Endothelial cell of umbilical vein (primary cell): Measurements from ENCODE around the gene FAM229A. TPM values are rescaled to one million over a fixed set of nuclear protein-coding genes. Genes with fewer than 3 reads are reported as not detected.
"Not testable (repeated sequence)": the region's sequence is repeated elsewhere in the genome, so short reads cannot be mapped to it uniquely, and the experiment has no call there.

Experiments used
- BruUV-seq: library from RNA; stranded (reverse); fragments of 400-500 nt; replicated peaks from 2 replicates; lab custom pipeline; 2021; lab: Mats Ljungman, UMichigan
- CTCF ChIA-PET: fragments of 300-600, 350-600 bp; sonication (Branson Sonifier 250); formaldehyde crosslinking; loops from one replicate; lab custom pipeline; 2021; ENCODE audit warnings: antibody characterized with exemption, inconsistent platforms; lab: Charles Lee
- POLR2A ChIA-PET: fragments of 300-600, 350-600 bp; sonication (Branson Sonifier 250); formaldehyde crosslinking; loops from one replicate; lab custom pipeline; 2021; ENCODE audit warnings: antibody characterized with exemption, inconsistent platforms; lab: Charles Lee
- DNase-seq: peaks from one replicate; pipeline ENCODE4 v3.0.0-alpha.2; 2011; ENCODE audit warnings: low read depth, low spot score
- FAIRE-seq: peaks from 2 replicates; lab custom pipeline; 2011; peaks lifted over from hg19 to GRCh38; lab: Jason Lieb, UNC
- H2AFZ ChIP-seq: 2 replicates; pipeline ENCODE4 v1.6.0; 2012; ENCODE audit warnings: low read depth, low read length, control low read depth, inconsistent platforms
- H3K27ac ChIP-seq: 2 replicates; pipeline ENCODE4 v1.5.1; 2011; ENCODE audit warnings: low read depth, mild to moderate bottlenecking, control low read depth, low read length, moderate library complexity; ENCODE audit not compliant: insufficient read depth
- H3K27me3 ChIP-seq, 2 experiments: 2 replicates each; pipeline versions ENCODE4 v1.6.0 to v1.6.1; 2011; ENCODE audit warnings: low read length in 2 of 2, mixed read lengths in 1 of 2; ENCODE audit not compliant: control insufficient read depth in 2 of 2, insufficient read depth in 2 of 2
- H3K36me3 ChIP-seq, 2 experiments: 2 replicates in 1 of 2; 3 replicates in 1 of 2; pipeline ENCODE4 v1.5.1; 2011; ENCODE audit warnings: low read length in 2 of 2, mild to moderate bottlenecking in 1 of 2, moderate library complexity in 1 of 2; ENCODE audit not compliant: control insufficient read depth in 2 of 2, insufficient read depth in 2 of 2; ENCODE audit errors: extremely low read depth in 1 of 2
- H3K4me1 ChIP-seq: 3 replicates; pipeline ENCODE4 v1.5.1; 2011; ENCODE audit warnings: mild to moderate bottlenecking, low read length; ENCODE audit not compliant: control insufficient read depth, insufficient read depth; ENCODE audit errors: extremely low read depth
- H3K4me2 ChIP-seq: 2 replicates; pipeline ENCODE4 v1.6.1; 2011; ENCODE audit warnings: low read length, control low read depth, mixed read lengths; ENCODE audit not compliant: insufficient read depth
- H3K4me3 ChIP-seq, 3 experiments: fragments of 200-600 bp in 1 of 3; sonication (generic), shearing (Covaris generic) in 1 of 3; replicated peaks in 1 of 3; 2 replicates each; pipeline ENCODE4 v1.5.1; 2011 to 2016; ENCODE audit warnings: control low read depth in 3 of 3, low read length in 3 of 3, mild to moderate bottlenecking in 2 of 3, inconsistent platforms in 1 of 3, low read depth in 1 of 3, moderate library complexity in 1 of 3; ENCODE audit not compliant: insufficient read depth in 1 of 3
- H3K79me2 ChIP-seq: 2 replicates; pipeline ENCODE4 v1.6.0; 2012; ENCODE audit warnings: low read length, inconsistent platforms; ENCODE audit not compliant: control insufficient read depth, insufficient read depth
- H3K9ac ChIP-seq: replicated peaks from 2 replicates; pipeline ENCODE3; 2011; ENCODE audit warnings: low read length, control low read depth; ENCODE audit not compliant: insufficient read depth; ENCODE audit errors: extremely low read depth
- H3K9me1 ChIP-seq: replicated peaks from 3 replicates; pipeline ENCODE4 v1.6.0; 2011; ENCODE audit warnings: mild to moderate bottlenecking, low read length; ENCODE audit not compliant: control insufficient read depth, insufficient read depth; ENCODE audit errors: extremely low read depth
- H3K9me3 ChIP-seq: replicated peaks from 2 replicates; pipeline ENCODE4 v1.5.1; 2012; ENCODE audit warnings: low read length, inconsistent platforms; ENCODE audit not compliant: control insufficient read depth, insufficient read depth
- H4K20me1 ChIP-seq: replicated peaks from 2 replicates; pipeline ENCODE3; 2011; ENCODE audit warnings: mild to moderate bottlenecking, low read length; ENCODE audit not compliant: control insufficient read depth, insufficient read depth; ENCODE audit errors: extremely low read depth
- CTCF ChIP-seq, 2 donors: IDR thresholded peaks; 1 replicate in 1 of 2; 2 replicates in 1 of 2; pipeline ENCODE4 v1.5.1; 2011; ENCODE audit warnings: low read length in 2 of 2, mild to moderate bottlenecking in 2 of 2, moderate library complexity in 2 of 2, control low read depth in 1 of 2, inconsistent platforms in 1 of 2, low read depth in 1 of 2; ENCODE audit not compliant: insufficient read depth in 1 of 2; ENCODE audit errors: extremely low read depth in 1 of 2
- EZH2 ChIP-seq: IDR thresholded peaks from 2 replicates; pipeline ENCODE4 v1.6.1; 2012; ENCODE audit warnings: borderline replicate concordance, low read depth, mild to moderate bottlenecking, moderate library complexity, low read length, inconsistent platforms; ENCODE audit not compliant: severe bottlenecking
- FOS ChIP-seq: IDR thresholded peaks from 2 replicates; pipeline ENCODE4 v1.6.1; 2011; ENCODE audit warnings: mild to moderate bottlenecking, low read length, moderate library complexity, borderline replicate concordance; ENCODE audit not compliant: insufficient read depth
- GATA2 ChIP-seq: IDR thresholded peaks from 2 replicates; pipeline ENCODE4 v1.7.0; 2011; ENCODE audit warnings: low read depth, mild to moderate bottlenecking, moderate library complexity, mixed read lengths, low read length; ENCODE audit not compliant: insufficient read length, insufficient read depth
- JUN ChIP-seq: IDR thresholded peaks from 2 replicates; pipeline ENCODE4 v1.6.1; 2011; ENCODE audit warnings: borderline replicate concordance, low read depth; ENCODE audit not compliant: insufficient read length, insufficient read depth
- MYC ChIP-seq: IDR thresholded peaks from one replicate; pipeline ENCODE4 v1.6.1; 2011; ENCODE audit warnings: mild to moderate bottlenecking, low read depth, low read length
- POLR2A ChIP-seq: IDR thresholded peaks from 2 replicates; pipeline ENCODE4 v1.6.1; 2012; ENCODE audit warnings: low read depth, mild to moderate bottlenecking, control low read depth, low read length
- POLR2AphosphoS5 ChIP-seq: IDR thresholded peaks from 2 replicates; pipeline ENCODE4 v1.6.1; 2012; ENCODE audit warnings: low read depth, mild to moderate bottlenecking, control low read depth, low read length, moderate library complexity; ENCODE audit not compliant: insufficient read depth
- dilution Hi-C: fragments of 300-500 bp; cut with MboI; formaldehyde crosslinking; loops from one replicate; pipeline ENCODE4 v1.15.0; 2019; ENCODE audit warnings: low sequenced_read_pairs; ENCODE audit not compliant: extremely low pct_ligation_motif_present
- intact Hi-C: fragments of 100-400 bp; cut with micrococcal nuclease; formaldehyde crosslinking; loops from one replicate; pipeline ENCODE4 v1.10.0; 2022
- polyA plus RNA-seq, 4 experiments: library from polyadenylated mRNA; depleted of rRNA in 3 of 4; stranded (reverse) in 3 of 4; unstranded in 1 of 4; fragments of >200 nt; gene quantifications; 2 replicates each; pipeline versions ENCODE4 v1.2.1 to v1.2.3, GENCODE V29; 2011 to 2012; ENCODE audit warnings: missing spikeins in 1 of 4
- total RNA-seq: library from RNA; stranded (reverse); gene quantifications from 2 replicates; pipeline ENCODE4 v1.2.3, GENCODE V29; 2021
- TF ChIP-seq, protein P1 (sequence below): IDR thresholded peaks from 2 replicates; pipeline ENCODE4 v1.6.1; 2011; ENCODE audit not compliant: insufficient read depth, insufficient read length

FAM229A gene
- total and polyA plus RNA-seq, 2 donors (not counting 3 experiments of a cell fraction or from before 2014, with no cell fraction given), result 8.9 to 11.6 TPM

- Histone ChIP-seq H3K4me1 (peaks cover 10% of the 10 kb centered on the region), H3K9ac (no peak overlapping the region), H3K4me2 (no peak overlapping the region), H3K79me2 (no peaks in the 10 kb centered on the region), H3K36me3 (no peaks in the 10 kb centered on the region), H4K20me1 (no peaks in the 10 kb centered on the region), H3K27me3 (no peaks in the 10 kb centered on the region), H3K9me1 (no peaks in the 10 kb centered on the region), H3K9me3 (no peaks in the 10 kb centered on the region), H3K4me3 (no peak overlapping the region), H2AFZ (no peak overlapping the region), H3K27ac (no peak overlapping the region)
- dilution Hi-C loops, result no loop called here
- CTCF ChIA-PET, result no interaction called here
- FAIRE-seq, result no peak
- no TSS peak for BruUV-seq
- TF ChIP-seq FOS (no peak), JUN (no peak), POLR2AphosphoS5 (no peak), GATA2 (no peak), CTCF (IDR thresholded peaks at IDR 0.05; ENCODE audit: extremely low read depth in 1 of 2, insufficient read depth in 1 of 2, low read depth in 1 of 2, low read length in 2 of 2) (no peak), MYC (no peak), EZH2 (no peak), POLR2A (no peak)
- TF ChIP-seq, protein P1, sequence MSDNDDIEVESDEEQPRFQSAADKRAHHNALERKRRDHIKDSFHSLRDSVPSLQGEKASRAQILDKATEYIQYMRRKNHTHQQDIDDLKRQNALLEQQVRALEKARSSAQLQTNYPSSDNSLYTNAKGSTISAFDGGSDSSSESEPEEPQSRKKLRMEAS, result no peak
- DNase-seq, result no peak
- intact Hi-C loops, result no loop called here
- POLR2A ChIA-PET, result no interaction called here
These were observed 5.8 kb downstream of the FAM229A start for GRCh38 chr1:32356478-32356877.

GRCh38 chr1:32355778-32356177 lies 6.5 kb downstream of the FAM229A start:
- H3K36me3 ChIP-seq, H3K27ac ChIP-seq, DNase-seq, POLR2A ChIA-PET, H3K9me3 ChIP-seq, dilution Hi-C loops, H4K20me1 ChIP-seq, H3K9ac ChIP-seq, BruUV-seq, H3K27me3 ChIP-seq, CTCF ChIA-PET, H3K4me2 ChIP-seq, H3K79me2 ChIP-seq, intact Hi-C loops, H2AFZ ChIP-seq, H3K9me1 ChIP-seq, FAIRE-seq, H3K4me3 ChIP-seq: not testable (repeated sequence)
- peaks cover 12% of the 10 kb centered on the region for H3K4me1 ChIP-seq
